GM08714 (cell line): ENCODE results near the gene SYTL2.

Experiments used
- H3K4me3 ChIP-seq: fragments of 200-500 bp; sonication (Bioruptor generic); 2 replicates; pipeline ENCODE4 v1.5.1; 2014; ENCODE audit warnings: mild to moderate bottlenecking, low read length, inconsistent platforms
- ZNF274 ChIP-seq: IDR thresholded peaks from 2 replicates; pipeline ENCODE4 v1.6.1; 2012; ENCODE audit warnings: mild to moderate bottlenecking, low read depth, low read length

SYTL2 gene

GRCh38 chr11:85750646-85751045 is 60.3 kb downstream of the SYTL2 start:
- no peak overlapping the region for H3K4me3 ChIP-seq
- TF ChIP-seq ZNF274 = no peak

DNA sequence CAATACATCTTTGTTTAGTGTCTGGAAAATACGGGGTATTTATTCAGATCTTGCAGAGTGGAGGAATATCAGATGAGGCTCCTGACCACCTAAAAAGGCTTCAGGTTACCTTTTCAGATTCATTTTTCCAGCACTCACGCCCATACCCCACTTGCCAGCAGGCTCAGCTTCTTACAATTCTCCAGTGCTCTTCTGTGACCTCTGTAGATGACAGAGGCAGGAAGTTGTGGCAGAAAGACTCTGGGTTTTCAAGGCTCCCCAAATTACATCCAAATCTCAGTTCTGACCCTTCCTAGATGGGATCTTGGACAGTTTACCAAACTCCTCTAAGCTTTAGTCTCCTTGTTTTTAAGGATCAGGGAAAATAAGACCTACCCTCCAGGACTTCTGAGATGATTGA is 61.1 kb downstream of the SYTL2 start:
- no peak overlapping the region for H3K4me3 ChIP-seq
- no peak for TF ChIP-seq ZNF274

DNA sequence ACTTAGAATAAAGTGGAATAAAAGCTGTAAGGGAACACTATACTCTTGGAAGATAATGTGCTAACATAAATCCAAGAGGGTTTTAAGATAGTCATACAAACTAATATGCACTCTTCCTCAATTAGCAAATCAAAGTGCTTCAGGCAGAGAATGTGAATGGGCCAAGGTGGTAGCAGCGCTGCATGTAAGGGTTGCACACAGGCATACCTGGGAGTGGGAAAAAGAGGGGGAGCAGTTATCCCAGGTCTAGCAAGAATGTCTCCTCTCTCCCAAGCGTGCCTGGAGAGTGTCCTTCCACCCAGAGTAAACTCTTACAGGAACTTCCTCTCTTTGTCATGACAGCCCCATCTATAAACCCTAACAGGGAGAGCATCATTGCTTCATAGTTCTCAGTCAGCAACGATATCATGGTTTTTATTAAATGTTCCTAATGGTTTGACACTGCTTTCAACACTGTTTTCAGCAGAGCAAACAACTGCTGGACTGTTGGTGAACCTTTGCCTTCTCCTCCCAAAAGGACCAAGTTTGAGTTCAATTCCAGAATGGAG is 61.6 kb downstream of the SYTL2 start:
- no peak overlapping the region for H3K4me3 ChIP-seq
- TF ChIP-seq ZNF274 = no peak

DNA sequence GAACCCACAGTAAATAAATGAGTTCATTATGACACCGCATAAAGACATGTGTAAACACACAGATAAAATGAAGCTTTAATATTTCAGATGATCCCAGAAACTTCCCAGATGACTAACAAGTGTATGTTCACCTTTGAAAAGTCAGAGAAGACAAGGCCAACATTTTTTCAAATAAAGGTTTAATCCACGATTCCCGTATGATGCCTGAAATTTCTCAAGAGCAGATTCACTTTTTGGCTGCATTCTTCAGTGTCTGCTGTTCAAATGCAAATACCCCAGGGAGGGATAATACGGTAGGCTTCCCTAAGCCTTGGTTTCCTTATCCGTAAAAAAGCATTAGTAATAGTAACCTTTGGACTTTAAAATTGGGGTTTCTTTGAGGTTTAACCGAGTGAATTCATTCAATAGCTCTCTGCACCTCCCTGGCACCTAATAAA is 62.5 kb downstream of the SYTL2 start:
- H3K4me3 ChIP-seq = no peak overlapping the region
- TF ChIP-seq ZNF274 = no peak

DNA sequence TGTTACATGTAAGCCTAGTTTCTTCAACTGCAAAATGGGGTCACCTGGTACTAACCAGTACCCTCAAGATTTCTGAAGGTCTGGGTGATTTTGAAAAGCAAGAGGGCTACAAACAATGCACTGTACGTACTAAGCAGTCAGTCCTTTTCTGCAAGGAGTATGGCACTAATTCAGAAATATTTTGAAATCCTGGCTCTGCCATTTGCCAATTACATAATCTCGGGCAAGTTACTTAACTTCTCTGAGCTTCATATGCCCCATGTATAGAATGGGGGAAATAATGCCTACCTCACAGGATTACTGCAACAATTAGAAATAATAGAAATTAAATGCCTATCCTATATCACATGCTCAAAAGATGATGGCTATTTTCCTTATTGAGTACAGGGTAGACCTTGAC is 64.3 kb downstream of the SYTL2 start:
- H3K4me3 ChIP-seq = no peak overlapping the region
- TF ChIP-seq ZNF274 = no peak

DNA sequence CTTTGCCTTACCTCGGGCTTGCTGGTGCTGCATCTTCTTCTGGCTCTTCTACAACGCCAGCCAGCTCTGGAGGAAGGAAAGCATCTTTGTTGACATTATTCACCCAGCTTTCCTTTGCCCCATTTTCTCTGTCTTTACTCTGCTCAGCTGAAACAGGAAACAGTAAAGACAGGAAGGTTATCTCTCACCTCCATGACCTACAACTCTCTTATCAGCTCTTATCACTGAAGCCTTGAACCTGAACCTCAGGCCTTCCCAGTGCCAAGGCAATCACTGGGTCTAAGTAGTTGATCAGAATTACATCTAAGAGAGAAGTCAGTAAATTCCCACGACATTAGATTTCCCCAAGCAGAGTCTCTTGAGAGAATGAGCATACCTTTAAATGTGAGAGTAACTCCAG is 65.3 kb downstream of the SYTL2 start:
- no peak for TF ChIP-seq ZNF274
- no peak overlapping the region for H3K4me3 ChIP-seq

GRCh38 chr11:85742873-85743275 is 68.1 kb downstream of the SYTL2 start:
- TF ChIP-seq ZNF274 = no peak
- no peak overlapping the region for H3K4me3 ChIP-seq

DNA sequence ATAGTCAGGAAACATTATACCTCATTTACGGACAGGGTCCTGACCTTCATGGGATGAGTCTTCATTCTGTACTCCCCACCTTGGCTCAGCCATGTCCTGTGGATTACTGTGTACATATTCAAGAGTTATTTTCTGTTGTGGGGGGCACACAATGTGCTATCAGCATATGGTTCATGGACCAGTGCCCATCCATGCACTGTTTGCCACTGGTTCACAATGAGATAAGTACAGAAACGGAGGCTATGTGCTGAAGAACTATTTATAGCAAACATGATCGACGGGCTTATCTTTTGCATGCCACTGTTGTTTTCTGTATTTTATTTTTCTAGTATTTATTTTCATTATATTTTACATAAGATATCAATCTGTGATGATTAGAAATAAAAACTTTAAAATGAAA is 68.6 kb downstream of the SYTL2 start:
- no peak for TF ChIP-seq ZNF274
- H3K4me3 ChIP-seq = no peak overlapping the region

DNA sequence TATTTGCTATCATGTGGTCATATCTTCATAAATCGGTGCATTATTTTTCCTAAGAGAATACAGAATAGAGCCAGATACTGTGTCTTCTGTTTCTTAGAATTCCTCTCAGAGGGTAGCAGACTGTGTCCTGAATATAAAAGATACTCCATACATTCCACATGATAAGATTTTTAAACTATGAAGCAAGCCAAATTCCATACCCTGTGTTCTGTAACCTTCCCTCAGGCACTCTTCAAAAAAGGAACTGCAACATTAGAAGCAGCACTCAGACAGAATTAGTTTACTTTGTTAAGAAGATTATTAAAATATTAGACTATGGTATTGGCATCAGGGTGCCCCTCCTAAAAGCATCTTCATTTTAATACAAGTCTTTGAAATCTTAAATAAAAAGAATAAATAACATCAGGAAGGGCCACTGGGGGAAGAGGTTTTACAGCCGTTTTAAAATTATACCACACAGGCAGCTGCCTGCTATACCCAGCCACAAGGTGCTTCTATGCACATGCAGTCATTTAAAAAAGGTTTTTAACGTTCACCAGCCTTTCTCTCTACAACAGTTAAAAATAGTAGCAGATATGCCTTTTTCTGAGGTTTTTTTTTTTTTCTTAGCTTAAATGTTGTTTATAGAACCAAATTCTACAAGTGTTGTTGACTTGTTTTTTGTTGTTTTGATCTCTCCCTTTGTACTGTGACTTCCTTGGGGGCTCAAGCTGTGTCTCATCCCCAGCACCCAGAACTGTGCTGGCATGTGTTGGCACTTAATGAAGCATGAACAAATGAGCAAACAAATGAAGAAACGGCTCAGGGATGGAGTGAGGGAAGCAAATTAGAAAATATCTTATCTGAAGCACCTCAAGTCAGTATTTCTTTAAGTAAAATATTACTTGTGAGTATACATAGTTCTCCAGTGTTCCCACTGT is 70.2 kb downstream of the SYTL2 start:
- TF ChIP-seq ZNF274 = no peak
- no peak overlapping the region for H3K4me3 ChIP-seq

DNA sequence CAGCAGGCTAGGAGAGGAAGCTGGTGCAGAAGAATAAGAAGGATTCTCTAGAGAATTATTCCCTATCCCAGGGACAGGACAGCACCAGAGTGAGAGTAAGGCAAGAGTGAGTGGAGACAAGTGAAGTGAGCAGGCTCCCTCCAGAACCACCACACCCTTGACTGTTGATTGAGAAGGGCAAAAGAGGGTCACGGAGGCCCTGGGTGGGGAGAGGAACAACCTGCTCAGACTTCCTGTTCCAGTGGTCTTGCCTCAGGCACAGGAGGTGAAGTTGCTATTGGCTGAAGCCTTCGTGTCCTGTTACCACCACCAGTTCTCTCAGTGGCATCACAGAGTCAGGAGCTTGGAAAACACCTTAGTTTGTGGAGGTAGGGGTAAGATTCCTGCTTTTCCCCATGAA is 73.2 kb downstream of the SYTL2 start:
- no peak overlapping the region for H3K4me3 ChIP-seq
- no peak for TF ChIP-seq ZNF274

- TF ChIP-seq ZNF274 = no peak
- H3K4me3 ChIP-seq = no peak overlapping the region
Observed at GRCh38 chr11:85735876-85736460, 75.0 kb downstream of the SYTL2 start.

DNA sequence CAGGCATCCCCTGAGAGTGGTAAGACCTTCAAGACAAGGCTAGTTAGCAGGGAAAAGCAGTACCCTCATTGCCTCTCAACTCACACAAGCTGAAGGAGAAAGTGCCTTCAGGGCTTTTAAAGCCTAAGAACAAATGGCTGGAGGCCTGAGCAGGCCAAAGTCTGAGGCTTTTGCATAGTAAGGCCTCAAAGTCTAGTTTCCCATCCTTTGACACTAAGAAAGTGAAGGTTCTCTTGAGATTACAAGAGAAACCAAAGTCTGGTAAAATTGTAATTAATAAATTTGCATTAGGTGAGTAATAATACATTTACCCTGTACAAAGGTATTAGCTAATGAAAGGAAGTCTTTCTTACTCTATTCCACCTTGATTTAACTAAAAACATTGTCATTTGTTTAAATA is 78.0 kb downstream of the SYTL2 start:
- H3K4me3 ChIP-seq = no peak overlapping the region
- no peak for TF ChIP-seq ZNF274

GRCh38 chr11:85726381-85726780 is 84.6 kb downstream of the SYTL2 start:
- TF ChIP-seq ZNF274 = no peak
- H3K4me3 ChIP-seq = no peak overlapping the region

DNA sequence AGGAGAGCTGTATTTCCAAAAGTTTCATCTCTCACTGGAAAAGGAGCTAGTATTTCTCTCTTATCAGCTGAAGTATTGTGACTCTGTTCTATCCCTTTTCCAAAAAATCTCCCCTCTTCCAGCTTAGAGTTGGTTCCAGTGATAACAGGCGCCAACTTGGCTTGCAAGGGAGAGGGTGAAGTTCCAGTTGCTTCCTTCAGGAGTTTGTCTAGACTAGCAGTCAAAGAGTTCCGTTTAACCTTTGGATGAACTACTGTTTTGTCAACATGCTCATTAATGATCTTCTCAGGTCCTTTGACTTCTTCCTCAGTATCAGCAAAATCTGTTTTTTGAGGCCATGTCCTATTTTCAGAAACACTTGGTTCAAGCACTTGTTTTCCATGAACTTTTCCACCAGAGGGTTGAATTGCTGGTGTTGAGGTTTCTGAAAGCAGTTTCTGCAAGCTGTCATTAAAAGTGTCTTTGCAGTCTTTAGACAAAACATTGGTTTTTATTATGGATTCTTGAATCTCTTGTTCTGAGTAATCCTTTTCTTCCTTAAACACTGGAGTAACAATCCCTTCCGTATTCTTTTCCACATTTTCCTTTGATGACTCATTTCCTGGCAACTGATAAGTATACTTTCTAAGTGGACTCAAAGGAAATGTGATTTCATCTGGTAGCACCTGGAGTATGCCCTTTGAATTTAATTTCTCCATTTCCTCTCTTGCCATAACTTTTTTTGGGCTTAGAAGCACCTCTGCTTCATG is 85.3 kb downstream of the SYTL2 start:
- no peak overlapping the region for H3K4me3 ChIP-seq
- TF ChIP-seq ZNF274 = no peak

DNA sequence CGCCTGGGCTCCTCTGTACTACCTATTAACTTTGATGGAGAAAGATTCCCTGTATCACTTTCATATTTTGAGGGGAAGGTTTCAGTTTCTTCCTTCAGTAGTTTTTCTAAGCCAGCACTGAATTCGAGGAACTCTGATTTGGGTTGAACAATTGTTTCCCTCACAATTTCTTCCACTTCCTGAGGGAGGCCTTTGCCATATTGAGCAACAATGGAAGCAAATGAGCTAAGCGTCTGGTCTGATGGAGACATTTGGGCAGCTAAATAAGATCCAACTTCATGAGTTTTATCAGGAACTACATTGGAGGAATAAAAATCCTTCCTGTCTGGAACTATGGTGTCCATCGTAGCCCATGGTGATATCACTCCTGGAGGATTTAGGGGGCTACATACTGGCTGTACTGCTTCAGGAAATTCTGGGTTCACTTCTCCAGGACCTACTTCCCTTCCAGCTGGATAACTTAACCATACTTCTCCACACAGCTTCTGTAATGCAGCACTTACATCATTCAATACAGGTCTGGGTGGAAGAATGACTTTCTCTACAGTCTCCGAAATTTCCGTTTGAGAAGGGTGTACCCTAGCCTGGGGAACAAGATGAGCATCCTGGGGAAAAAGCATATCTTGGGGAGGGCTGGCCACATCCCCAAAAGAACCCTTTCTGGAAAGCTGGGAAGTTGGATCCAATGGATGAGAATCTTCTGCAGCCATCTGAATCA is 86.0 kb downstream of the SYTL2 start:
- no peak for TF ChIP-seq ZNF274

More for the DNA sequence above, 86.0 kb downstream of the SYTL2 start:
- H3K4me3 ChIP-seq = no peak overlapping the region
